Mononuclear cell (primary cell): ENCODE results near the gene ZNF513. TPM values are rescaled to one million over a fixed set of nuclear protein-coding genes. Genes with fewer than 3 reads are reported as not detected.
"Not testable (repeated sequence)": the region's sequence is repeated elsewhere in the genome, so short reads cannot be mapped to it uniquely, and the experiment has no call there.

Source experiments
- H3K27me3 ChIP-seq: 2 replicates; pipeline ENCODE4 v1.6.0; 2011; ENCODE audit warnings: low read length, control low read depth; ENCODE audit not compliant: insufficient read depth
- H3K4me1 ChIP-seq: 2 replicates; pipeline ENCODE4 v1.5.1; 2011; ENCODE audit warnings: mild to moderate bottlenecking, low read length, control low read depth; ENCODE audit not compliant: insufficient read depth
- H3K4me3 ChIP-seq: 2 replicates; pipeline ENCODE4 v1.5.1; 2011; ENCODE audit warnings: mild to moderate bottlenecking, low read length, moderate library complexity
- H3K9me3 ChIP-seq: 2 replicates; pipeline ENCODE4 v1.5.1; 2011; ENCODE audit warnings: low read depth, mild to moderate bottlenecking, control low read depth, low read length
- total RNA-seq: library from RNA; depleted of rRNA; stranded (reverse); fragments of >200 nt; gene quantifications from one replicate; pipeline ENCODE4 v1.2.3, GENCODE V29; 2012

ZNF513 gene
- total RNA-seq: 11.5 TPM

GRCh38 chr2:27380626-27381545 lies at the start of gene ZNF513:
TSS of gene ZNF513 (minus strand) at chr2:27380734. CDS start at chr2:27380526, 208 bp downstream.
- H3K9me3 ChIP-seq: no peaks in the 10 kb centered on the region
- H3K4me1 ChIP-seq: peaks cover 25% of the 10 kb centered on the region
- H3K27me3 ChIP-seq: no peaks in the 10 kb centered on the region
- H3K4me3 ChIP-seq: peak within 1 kb of the TSS; percentile 58

- peaks cover 34% of the 10 kb centered on the region for H3K4me1 ChIP-seq
- H3K27me3 ChIP-seq: no peaks in the 10 kb centered on the region
- H3K4me3 ChIP-seq: peak overlapping the region; percentile 92
- no peaks in the 10 kb centered on the region for H3K9me3 ChIP-seq
Measured at GRCh38 chr2:27428978-27429541, 48.5 kb upstream of the ZNF513 start.

GRCh38 chr2:27428213-27428977 lies 47.9 kb upstream of the ZNF513 start, which contains the start of gene NRBP1:
TSS of gene NRBP1 (plus strand) at chr2:27428631. CDS start at chr2:27433274, 4,643 bp downstream.
- no peaks in the 10 kb centered on the region for H3K27me3 ChIP-seq
- H3K4me3 ChIP-seq: peak within 1 kb of the TSS; percentile 92
- H3K9me3 ChIP-seq: no peaks in the 10 kb centered on the region
- H3K4me1 ChIP-seq: peaks cover 34% of the 10 kb centered on the region

- peaks cover 34% of the 10 kb centered on the region for H3K4me1 ChIP-seq
- no peaks in the 10 kb centered on the region for H3K27me3 ChIP-seq
- peak overlapping the region; percentile 92 for H3K4me3 ChIP-seq
- no peaks in the 10 kb centered on the region for H3K9me3 ChIP-seq
Measured at GRCh38 chr2:27427863-27428212, 47.3 kb upstream of the ZNF513 start.

GRCh38 chr2:27425039-27425438 lies 44.5 kb upstream of the ZNF513 start:
- not testable (repeated sequence) for H3K27me3 ChIP-seq, H3K9me3 ChIP-seq, H3K4me3 ChIP-seq
- H3K4me1 ChIP-seq: peaks cover 17% of the 10 kb centered on the region

- Histone ChIP-seq H3K27me3 (no peaks in the 10 kb centered on the region), H3K4me1 (peaks cover 7% of the 10 kb centered on the region), H3K9me3 (no peaks in the 10 kb centered on the region), H3K4me3 (no peak overlapping the region)
Measured at GRCh38 chr2:27422958-27423357, 42.4 kb upstream of the ZNF513 start.

- Histone ChIP-seq H3K9me3 (no peaks in the 10 kb centered on the region), H3K27me3 (no peaks in the 10 kb centered on the region), H3K4me3 (no peak overlapping the region), H3K4me1 (no peaks in the 10 kb centered on the region)
Measured at GRCh38 chr2:27421660-27422250, 41.2 kb upstream of the ZNF513 start.

- H3K4me1 ChIP-seq: no peaks in the 10 kb centered on the region
- no peaks in the 10 kb centered on the region for H3K9me3 ChIP-seq
- H3K27me3 ChIP-seq: no peaks in the 10 kb centered on the region
- no peak overlapping the region for H3K4me3 ChIP-seq
Measured at GRCh38 chr2:27420996-27421395, 40.5 kb upstream of the ZNF513 start.

- no peaks in the 10 kb centered on the region for H3K27me3 ChIP-seq
Measured at GRCh38 chr2:27416151-27416550, 35.6 kb upstream of the ZNF513 start.

GRCh38 chr2:27412419-27413152 lies 32.1 kb upstream of the ZNF513 start:
- H3K9me3 ChIP-seq: no peaks in the 10 kb centered on the region
- no peak overlapping the region for H3K4me3 ChIP-seq
- H3K4me1 ChIP-seq: peaks cover 21% of the 10 kb centered on the region

More at GRCh38 chr2:27416151-27416550, 35.6 kb upstream of the ZNF513 start:
- no peaks in the 10 kb centered on the region for H3K4me1 ChIP-seq
- no peak overlapping the region for H3K4me3 ChIP-seq
- H3K9me3 ChIP-seq: no peaks in the 10 kb centered on the region

GRCh38 chr2:27409321-27410073 lies 29.0 kb upstream of the ZNF513 start, which contains the start of gene PPM1G:
TSS of gene PPM1G (minus strand) at chr2:27409591. CDS start at chr2:27409422, 169 bp downstream.
- Histone ChIP-seq H3K27me3 (no peaks in the 10 kb centered on the region), H3K4me1 (peaks cover 26% of the 10 kb centered on the region), H3K4me3 (peak within 1 kb of the TSS; percentile 97), H3K9me3 (no peaks in the 10 kb centered on the region)

More at GRCh38 chr2:27412419-27413152, 32.1 kb upstream of the ZNF513 start:
- H3K27me3 ChIP-seq: no peaks in the 10 kb centered on the region

- peak overlapping the region; percentile 97 for H3K4me3 ChIP-seq
- peaks cover 26% of the 10 kb centered on the region for H3K4me1 ChIP-seq
- H3K9me3 ChIP-seq: no peaks in the 10 kb centered on the region
- no peaks in the 10 kb centered on the region for H3K27me3 ChIP-seq
Measured at GRCh38 chr2:27408601-27409320, 28.2 kb upstream of the ZNF513 start.
